DND-41 (cell line): ENCODE results near the gene MYG1.

ENCODE experiments used
- CTCF ChIP-seq: IDR thresholded peaks from 2 replicates; pipeline ENCODE4 v1.5.1; 2012; ENCODE audit warnings: borderline replicate concordance, low read length, moderate library complexity, mild to moderate bottlenecking; ENCODE audit not compliant: poor library complexity, severe bottlenecking; ENCODE audit errors: extremely low read depth
- EZH2 ChIP-seq: IDR thresholded peaks from 3 replicates; pipeline ENCODE4 v1.6.1; 2012; ENCODE audit warnings: borderline replicate concordance, low read depth, mild to moderate bottlenecking, moderate library complexity, low read length, inconsistent platforms; ENCODE audit not compliant: severe bottlenecking

- TF ChIP-seq EZH2, result no peak
- no peak for TF ChIP-seq CTCF
Measured at GRCh38 chr12:53338916-53339315, 39.4 kb downstream of the MYG1 start.
